Ectodermal cell (in vitro differentiated cells): Measurements from ENCODE around the gene MACROD1.
A peak's percentile ranks its signal among the peaks of the same experiment; 100 is the strongest.

Experiments used
- H3K27ac ChIP-seq: 2 replicates; pipeline ENCODE4 v1.7.0; 2013; ENCODE audit warnings: mild to moderate bottlenecking, low read depth, low read length; ENCODE audit not compliant: insufficient read depth, poor library complexity, severe bottlenecking
- H3K27me3 ChIP-seq: 2 replicates; pipeline ENCODE4 v1.7.0; 2013; ENCODE audit warnings: mild to moderate bottlenecking, low read length; ENCODE audit not compliant: insufficient read depth, control insufficient read depth, poor library complexity, severe bottlenecking
- H3K36me3 ChIP-seq: one replicate; pipeline ENCODE4 v1.7.0; 2013; ENCODE audit warnings: low read length; ENCODE audit not compliant: control insufficient read depth, insufficient read depth
- H3K4me1 ChIP-seq: one replicate; pipeline ENCODE4 v1.7.0; 2013; ENCODE audit warnings: low read length; ENCODE audit not compliant: control insufficient read depth, insufficient read depth
- H3K4me3 ChIP-seq: 2 replicates; pipeline ENCODE4 v1.7.0; 2013; ENCODE audit warnings: low read depth, low read length, control low read depth; ENCODE audit not compliant: insufficient read depth
- H3K9me3 ChIP-seq: 2 replicates; pipeline ENCODE4 v1.7.0; 2013; ENCODE audit warnings: mild to moderate bottlenecking, low read length, moderate library complexity; ENCODE audit not compliant: control insufficient read depth
- WGBS, 2 experiments: methylation state at CpG; one replicate each; pipeline ENCODE4 v1.1.7; 2013; ENCODE audit warnings: missing lambda C conversion rate in 2 of 2; 5-methylcytosine and 5-hydroxymethylcytosine counted together

Gene MACROD1

DNA sequence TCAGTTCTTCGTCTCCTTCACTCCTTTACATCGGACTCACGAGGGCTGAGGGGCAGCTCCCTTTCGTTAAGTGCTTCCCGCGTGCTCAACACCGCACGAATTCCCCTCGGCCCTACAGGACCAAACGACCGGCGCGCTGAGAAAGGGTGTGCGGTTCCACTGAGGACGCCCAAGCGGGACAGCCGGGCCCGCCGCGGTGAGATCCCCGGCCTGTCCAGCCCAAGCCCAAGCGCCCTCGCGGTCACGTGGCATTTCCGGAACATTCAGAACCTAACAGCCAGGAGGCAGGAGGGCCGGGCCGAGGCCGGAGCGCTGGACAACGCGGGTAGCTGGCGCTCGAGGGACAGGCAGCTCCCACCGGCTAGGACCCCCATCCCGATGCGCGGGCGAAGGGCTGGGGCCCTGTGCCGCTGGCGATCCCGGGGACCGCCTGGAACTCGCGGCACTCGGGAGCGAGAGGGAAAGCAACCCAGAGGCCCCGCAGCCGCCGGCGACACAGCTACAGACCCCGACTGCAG, 19.3 kb upstream of the MACROD1 start:
- H3K4me1 ChIP-seq, result peaks cover 4% of the 10 kb centered on the region
- H3K27ac ChIP-seq, result peak overlapping the region; percentile 90
- peak overlapping the region; percentile 57 for H3K4me3 ChIP-seq
- H3K27me3 ChIP-seq, result no peaks in the 10 kb centered on the region
- H3K9me3 ChIP-seq, result no peaks in the 10 kb centered on the region
- peaks cover 5% of the 10 kb centered on the region for H3K36me3 ChIP-seq
- 1% methylated on average over 52 of the region's 52 CpGs for WGBS, 2 experiments

GRCh38 chr11:64183890-64184289, 18.0 kb upstream of the MACROD1 start:
- no peaks in the 10 kb centered on the region for H3K9me3 ChIP-seq
- no peaks in the 10 kb centered on the region for H3K27me3 ChIP-seq
- no peaks in the 10 kb centered on the region for H3K36me3 ChIP-seq
- 90 to 91% methylated on average over 7 of the region's 7 CpGs for WGBS, 2 experiments
- no peak overlapping the region for H3K4me3 ChIP-seq
- H3K27ac ChIP-seq, result no peak overlapping the region
- H3K4me1 ChIP-seq, result peaks cover 4% of the 10 kb centered on the region

DNA sequence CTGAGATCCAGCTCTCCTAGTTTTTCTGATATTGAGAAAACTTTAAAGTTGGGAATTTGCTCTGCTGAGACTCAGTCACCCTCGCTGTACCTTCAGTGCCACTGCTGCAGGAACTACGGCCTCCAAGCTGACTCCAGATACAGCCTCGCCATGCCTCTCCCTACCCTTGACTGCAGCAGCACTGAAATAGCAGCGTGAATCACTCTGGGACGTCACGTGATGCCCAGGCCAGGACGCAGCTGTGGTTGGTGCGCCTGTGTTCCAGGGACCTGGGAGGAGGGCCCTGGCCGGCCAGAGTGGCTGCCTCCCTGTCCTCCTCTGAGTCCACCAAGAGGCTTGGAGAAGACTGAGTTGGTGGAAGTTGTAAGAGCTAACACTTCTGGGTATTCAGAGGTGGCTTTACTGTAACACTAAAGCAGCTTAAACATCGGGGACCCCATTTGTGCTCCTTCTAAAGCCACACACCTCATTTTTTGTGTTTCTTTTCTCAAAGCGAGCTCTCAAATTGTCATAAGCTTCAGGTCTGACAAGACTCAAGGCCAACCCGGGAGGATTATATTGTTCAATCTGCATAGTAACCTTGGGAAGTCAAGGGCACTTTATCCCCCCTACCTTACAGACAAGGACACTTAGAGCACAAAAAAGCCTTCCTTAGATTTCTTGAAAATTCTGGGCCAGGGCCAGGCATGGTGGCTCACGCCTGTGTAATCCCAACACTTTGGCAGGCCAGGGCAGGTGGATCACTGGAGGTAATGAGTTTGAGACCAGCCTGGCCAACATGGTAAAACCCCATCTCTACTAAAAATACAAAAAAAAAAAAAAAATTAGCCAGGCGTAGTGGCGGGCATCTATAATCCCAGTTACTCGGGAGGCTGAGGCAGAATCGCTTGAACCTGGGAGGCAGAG, 15.8 kb upstream of the MACROD1 start:
- H3K9me3 ChIP-seq, result no peaks in the 10 kb centered on the region
- no peak overlapping the region for H3K4me3 ChIP-seq
- 50 to 51% methylated on average over 17 of the region's 17 CpGs for WGBS, 2 experiments
- no peaks in the 10 kb centered on the region for H3K27me3 ChIP-seq
- H3K4me1 ChIP-seq, result peaks cover 4% of the 10 kb centered on the region
- no peaks in the 10 kb centered on the region for H3K36me3 ChIP-seq
- peak overlapping the region; percentile 20 for H3K27ac ChIP-seq

GRCh38 chr11:64180891-64181290, 15.0 kb upstream of the MACROD1 start:
- H3K36me3 ChIP-seq, result no peaks in the 10 kb centered on the region
- 93% methylated on average over 5 of the region's 5 CpGs for WGBS, 2 experiments
- peaks cover 4% of the 10 kb centered on the region for H3K4me1 ChIP-seq
- no peak overlapping the region for H3K4me3 ChIP-seq
- H3K9me3 ChIP-seq, result no peaks in the 10 kb centered on the region
- H3K27ac ChIP-seq, result no peak overlapping the region
- H3K27me3 ChIP-seq, result no peaks in the 10 kb centered on the region

DNA sequence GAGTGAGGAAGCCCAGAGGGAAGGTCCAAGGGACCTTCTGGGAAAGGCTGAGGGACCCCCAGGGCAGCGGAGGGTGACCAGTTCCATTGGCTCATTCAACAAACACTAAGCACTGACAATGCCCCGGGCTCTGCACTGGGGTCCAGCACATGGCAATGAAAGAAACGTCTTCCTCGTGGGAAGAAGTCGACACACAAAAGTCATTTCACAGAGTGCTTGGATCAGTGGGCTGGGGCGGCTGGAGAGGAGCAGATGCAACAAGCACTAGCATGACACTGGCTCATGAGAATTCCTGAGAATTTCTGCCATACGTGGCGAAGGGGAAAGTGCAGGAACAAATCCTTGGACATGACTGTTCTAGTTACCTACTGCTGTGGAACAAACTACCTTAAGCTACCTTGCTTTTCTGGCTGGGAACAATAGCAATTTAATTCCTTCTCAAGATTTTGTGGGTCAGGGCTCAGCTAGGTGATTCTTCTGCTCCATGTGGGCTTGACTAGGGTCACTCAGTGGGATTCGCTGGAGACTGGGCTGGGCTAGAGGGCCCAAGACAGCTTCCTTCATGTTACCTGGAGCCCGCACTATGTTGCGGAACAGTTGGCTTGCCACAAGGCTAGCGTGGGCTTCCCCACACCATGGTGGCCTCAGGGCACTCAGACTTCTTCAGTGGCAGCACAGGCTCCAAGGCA, 13.2 kb upstream of the MACROD1 start:
- no peaks in the 10 kb centered on the region for H3K27me3 ChIP-seq
- H3K27ac ChIP-seq, result no peak overlapping the region
- H3K4me3 ChIP-seq, result no peak overlapping the region
- no peaks in the 10 kb centered on the region for H3K36me3 ChIP-seq
- H3K9me3 ChIP-seq, result no peaks in the 10 kb centered on the region
- peaks cover 4% of the 10 kb centered on the region for H3K4me1 ChIP-seq
- WGBS, 2 experiments, result 93 to 94% methylated on average over 12 of the region's 12 CpGs

DNA sequence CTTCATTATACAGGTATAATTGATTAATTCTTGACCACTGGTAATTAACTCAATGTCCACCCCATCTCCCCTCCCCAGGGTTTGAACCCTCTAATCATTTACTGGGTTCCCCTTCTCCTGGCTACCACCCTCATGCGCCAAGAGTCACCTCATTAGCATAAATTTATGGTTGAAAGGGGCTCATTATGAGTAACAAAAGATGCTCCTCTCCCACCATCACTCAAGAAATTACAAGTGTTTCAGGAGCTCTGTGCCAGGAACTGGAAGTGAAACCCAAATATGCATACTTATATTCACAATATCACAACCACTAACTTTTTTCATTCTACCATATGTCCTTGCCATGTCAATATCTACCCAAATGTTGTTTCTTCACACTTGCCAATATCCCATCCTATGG, 12.3 kb upstream of the MACROD1 start:
- Histone ChIP-seq H3K27ac (no peak overlapping the region), H3K9me3 (no peaks in the 10 kb centered on the region), H3K36me3 (no peaks in the 10 kb centered on the region), H3K27me3 (no peaks in the 10 kb centered on the region), H3K4me1 (peaks cover 4% of the 10 kb centered on the region), H3K4me3 (no peak overlapping the region)
- 100% methylated on average over 1 of the region's 1 CpG for WGBS, 2 experiments

- no peaks in the 10 kb centered on the region for H3K9me3 ChIP-seq
- no peak overlapping the region for H3K4me3 ChIP-seq
- no peak overlapping the region for H3K27ac ChIP-seq
- no peaks in the 10 kb centered on the region for H3K27me3 ChIP-seq
- no peaks in the 10 kb centered on the region for H3K36me3 ChIP-seq
- peaks cover under 1% of the 10 kb centered on the region for H3K4me1 ChIP-seq
- 93 to 94% methylated on average over 7 to 8 of the region's 8 CpGs for WGBS, 2 experiments
Measured at GRCh38 chr11:64176751-64177150, 10.8 kb upstream of the MACROD1 start.

GRCh38 chr11:64173616-64174355, 7.9 kb upstream of the MACROD1 start:
- Histone ChIP-seq H3K9me3 (no peaks in the 10 kb centered on the region), H3K27me3 (no peaks in the 10 kb centered on the region), H3K4me3 (no peak overlapping the region), H3K4me1 (no peaks in the 10 kb centered on the region), H3K36me3 (no peaks in the 10 kb centered on the region), H3K27ac (no peak overlapping the region)
- WGBS, 2 experiments, result 90 to 92% methylated on average over 4 of the region's 4 CpGs

- Histone ChIP-seq H3K4me1 (no peaks in the 10 kb centered on the region), H3K27me3 (peaks cover 23% of the 10 kb centered on the region), H3K4me3 (no peak overlapping the region), H3K27ac (no peak overlapping the region), H3K9me3 (no peaks in the 10 kb centered on the region), H3K36me3 (no peaks in the 10 kb centered on the region)
- 89 to 93% methylated on average over 3 of the region's 4 CpGs for WGBS, 2 experiments
Measured at GRCh38 chr11:64170419-64170818, 4.5 kb upstream of the MACROD1 start.

DNA sequence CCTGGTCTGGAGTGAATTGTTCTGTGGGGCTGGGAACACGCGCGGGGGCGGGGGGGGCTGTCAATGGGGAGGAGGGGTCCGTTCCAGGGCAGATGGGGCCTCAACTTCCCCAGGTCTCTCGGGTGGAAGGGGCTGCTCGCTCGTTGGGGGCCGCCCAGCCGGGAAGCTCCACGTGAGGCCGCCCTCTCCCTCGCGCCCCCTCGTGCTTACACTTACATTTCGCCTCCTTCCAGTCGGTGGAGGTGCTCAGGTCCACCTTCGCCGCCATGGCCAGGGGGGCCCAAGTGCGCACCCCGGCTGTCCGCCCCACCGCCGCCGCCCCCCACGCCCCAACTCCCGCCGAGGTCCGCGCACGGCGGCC, 452 bp downstream of the MACROD1 start:
- no peaks in the 10 kb centered on the region for H3K36me3 ChIP-seq
- H3K27ac ChIP-seq, result no peak overlapping the region
- H3K27me3 ChIP-seq, result peaks cover 26% of the 10 kb centered on the region
- H3K4me3 ChIP-seq, result peak overlapping the region; percentile 37
- WGBS, 2 experiments, result 8% methylated on average over 32 of the region's 32 CpGs
- H3K4me1 ChIP-seq, result peaks cover 5% of the 10 kb centered on the region
- H3K9me3 ChIP-seq, result no peaks in the 10 kb centered on the region
